Smooth muscle cell (in vitro differentiated cells): Measurements from ENCODE around the gene PPIL1. TPM values are rescaled to one million over a fixed set of nuclear protein-coding genes. Genes with fewer than 3 reads are reported as not detected.
A peak's percentile ranks its signal among the peaks of the same experiment; 100 is the strongest.

Experiments
- DNase-seq: peaks from one replicate; lab custom pipeline; 2025; ENCODE audit not compliant: unreplicated experiment; lab: John Stamatoyannopoulos, UW
- H2AFZ ChIP-seq: fragments of 200-600 bp; sonication (generic); 2 replicates; pipeline ENCODE4 v1.6.0; 2016; ENCODE audit warnings: antibody characterized with exemption, low read depth, mild to moderate bottlenecking
- H3F3A ChIP-seq: fragments of 200-600 bp; sonication (generic); 2 replicates; pipeline ENCODE4 v1.6.0; 2017; ENCODE audit warnings: antibody characterized with exemption, low read depth
- H3K27ac ChIP-seq: fragments of 200-600 bp; sonication (generic); 2 replicates; pipeline ENCODE4 v1.5.1; 2016; ENCODE audit warnings: low read depth, mild to moderate bottlenecking
- H3K27me3 ChIP-seq: fragments of 200-600 bp; sonication (generic); 2 replicates; pipeline ENCODE4 v1.6.1; 2016; ENCODE audit warnings: low read depth, mild to moderate bottlenecking
- H3K36me3 ChIP-seq: fragments of 200-600 bp; sonication (generic); 2 replicates; pipeline ENCODE4 v1.5.1; 2016; ENCODE audit warnings: low read depth
- H3K4me1 ChIP-seq: fragments of 200-600 bp; sonication (generic); 2 replicates; pipeline ENCODE4 v1.5.1; 2016; ENCODE audit warnings: low read depth
- H3K4me2 ChIP-seq: fragments of 200-600 bp; sonication (generic); 2 replicates; pipeline ENCODE4 v1.6.0; 2016; ENCODE audit warnings: mild to moderate bottlenecking
- H3K4me3 ChIP-seq: fragments of 200-600 bp; sonication (generic); 2 replicates; pipeline ENCODE4 v1.5.1; 2016; ENCODE audit warnings: mild to moderate bottlenecking
- H3K79me2 ChIP-seq: fragments of 200-600 bp; sonication (generic); 2 replicates; pipeline ENCODE4 v1.6.0; 2016; ENCODE audit warnings: low read depth, mild to moderate bottlenecking
- H3K9ac ChIP-seq: fragments of 200-600 bp; sonication (generic); 2 replicates; pipeline ENCODE4 v1.6.0; 2016; ENCODE audit warnings: low read depth
- H3K9me3 ChIP-seq: fragments of 200-600 bp; sonication (generic); replicated peaks from 2 replicates; pipeline ENCODE4 v1.5.1; 2016; ENCODE audit warnings: low read depth
- H4K20me1 ChIP-seq: fragments of 200-600 bp; sonication (generic); 2 replicates; pipeline ENCODE4 v1.6.0; 2016; ENCODE audit warnings: low read depth
- CTCF ChIP-seq: fragments of 200-600 bp; sonication (generic); IDR thresholded peaks from 2 replicates; pipeline ENCODE4 v1.5.1; 2017; ENCODE audit warnings: borderline replicate concordance, mild to moderate bottlenecking, antibody characterized with exemption; ENCODE audit not compliant: insufficient read depth, poor library complexity, severe bottlenecking
- WGBS: methylation state at CpG from one replicate; pipeline ENCODE4 v1.1.7; 2016; ENCODE audit warnings: low lambda C conversion rate; 5-methylcytosine and 5-hydroxymethylcytosine counted together
- polyA plus RNA-seq: library from polyadenylated mRNA; unstranded; fragments of >200 nt; fragmentation: Nextera tagmentation; extraction: Ambion mirVana; gene quantifications from 2 replicates; pipeline ENCODE4 v1.2.1, GENCODE V29; 2016
- total RNA-seq: library from RNA; depleted of rRNA; stranded (reverse); fragments of >200 nt; gene quantifications from 2 replicates; pipeline ENCODE4 v1.2.3, GENCODE V29; 2014

The PPIL1 gene
- total and polyA plus RNA-seq, 2 experiments from 2014 or later: 45.4 to 49.3 TPM

DNA sequence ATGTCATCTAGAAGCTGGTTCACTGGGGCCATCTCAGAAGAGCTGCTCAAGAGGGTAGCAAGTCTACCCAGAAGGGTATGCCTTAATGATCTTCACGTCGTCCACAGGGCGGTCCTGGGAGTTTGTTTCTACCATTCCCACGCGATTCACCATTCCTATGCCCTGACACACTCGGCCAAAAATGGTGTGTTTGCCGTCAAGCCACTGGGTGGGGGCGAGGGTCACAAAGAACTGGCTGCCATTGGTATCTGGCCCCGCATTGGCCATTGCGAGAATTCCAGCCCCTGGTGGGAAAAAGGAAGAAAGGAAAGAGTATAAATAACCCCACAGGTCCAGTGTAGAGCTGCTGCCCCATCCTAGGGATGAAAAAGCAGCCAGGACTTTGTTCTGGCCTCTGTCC is 18.9 kb downstream of the PPIL1 start:
- Histone ChIP-seq H3K9ac (no peak overlapping the region), H3K36me3 (no peaks in the 10 kb centered on the region), H3K9me3 (no peaks in the 10 kb centered on the region), H3K4me2 (no peak overlapping the region), H3K27me3 (no peaks in the 10 kb centered on the region), H3F3A (peaks cover 4% of the 10 kb centered on the region), H3K79me2 (no peaks in the 10 kb centered on the region), H3K27ac (no peak overlapping the region), H4K20me1 (no peaks in the 10 kb centered on the region), H3K4me3 (no peak overlapping the region), H2AFZ (no peak overlapping the region), H3K4me1 (no peaks in the 10 kb centered on the region)
- DNase-seq: no peak
- WGBS: 85% methylated on average over 10 of the region's 10 CpGs
- TF ChIP-seq CTCF: no peak

GRCh38 chr6:36853325-36853724 is 21.3 kb downstream of the PPIL1 start:
- Histone ChIP-seq H3F3A (peaks cover 8% of the 10 kb centered on the region), H3K36me3 (no peaks in the 10 kb centered on the region), H3K79me2 (no peaks in the 10 kb centered on the region), H3K4me1 (peaks cover 12% of the 10 kb centered on the region), H3K4me3 (no peak overlapping the region), H3K9me3 (no peaks in the 10 kb centered on the region), H4K20me1 (no peaks in the 10 kb centered on the region), H2AFZ (no peak overlapping the region), H3K9ac (no peak overlapping the region), H3K4me2 (peak overlapping the region; percentile 9), H3K27me3 (no peaks in the 10 kb centered on the region), H3K27ac (peak overlapping the region; percentile 75)
- 48% methylated on average over 5 of the region's 5 CpGs for WGBS
- no peak for TF ChIP-seq CTCF
- DNase-seq: no peak

- Histone ChIP-seq H3K36me3 (no peaks in the 10 kb centered on the region), H3K27me3 (no peaks in the 10 kb centered on the region), H2AFZ (no peak overlapping the region), H3F3A (peaks cover 9% of the 10 kb centered on the region), H3K4me1 (peaks cover 17% of the 10 kb centered on the region), H3K9me3 (no peaks in the 10 kb centered on the region), H3K4me2 (no peak overlapping the region), H4K20me1 (no peaks in the 10 kb centered on the region), H3K9ac (no peak overlapping the region), H3K27ac (peak overlapping the region; percentile 75), H3K79me2 (no peaks in the 10 kb centered on the region), H3K4me3 (no peak overlapping the region)
- TF ChIP-seq CTCF: no peak
- DNase-seq: no peak
- WGBS: 51% methylated on average over 4 of the region's 4 CpGs
Measured at GRCh38 chr6:36852481-36853147, 22.0 kb downstream of the PPIL1 start.

- H3K27ac ChIP-seq: no peak overlapping the region
- DNase-seq: no peak
- H3K4me1 ChIP-seq: peaks cover 17% of the 10 kb centered on the region
- H3K36me3 ChIP-seq: no peaks in the 10 kb centered on the region
- H3K9me3 ChIP-seq: no peaks in the 10 kb centered on the region
- no peaks in the 10 kb centered on the region for H3K27me3 ChIP-seq
- no peak overlapping the region for H3K4me3 ChIP-seq
- no peak overlapping the region for H3K4me2 ChIP-seq
- no peak overlapping the region for H3K9ac ChIP-seq
- no peaks in the 10 kb centered on the region for H3K79me2 ChIP-seq
- no peak for TF ChIP-seq CTCF
- no peaks in the 10 kb centered on the region for H4K20me1 ChIP-seq
- H2AFZ ChIP-seq: no peak overlapping the region
- 62% methylated on average over 4 of the region's 4 CpGs for WGBS
- H3F3A ChIP-seq: peaks cover 9% of the 10 kb centered on the region
Measured at GRCh38 chr6:36851626-36852025, 23.0 kb downstream of the PPIL1 start.
